Measurements from ENCODE around the gene GRK4. TPM values are rescaled to one million over a fixed set of nuclear protein-coding genes. Genes with fewer than 3 reads are reported as not detected.

GRK4 gene
- total RNA-seq, 4 donors from 2014 or later, result 5.1 to 6.5 (median 6.1) TPM

DNA sequence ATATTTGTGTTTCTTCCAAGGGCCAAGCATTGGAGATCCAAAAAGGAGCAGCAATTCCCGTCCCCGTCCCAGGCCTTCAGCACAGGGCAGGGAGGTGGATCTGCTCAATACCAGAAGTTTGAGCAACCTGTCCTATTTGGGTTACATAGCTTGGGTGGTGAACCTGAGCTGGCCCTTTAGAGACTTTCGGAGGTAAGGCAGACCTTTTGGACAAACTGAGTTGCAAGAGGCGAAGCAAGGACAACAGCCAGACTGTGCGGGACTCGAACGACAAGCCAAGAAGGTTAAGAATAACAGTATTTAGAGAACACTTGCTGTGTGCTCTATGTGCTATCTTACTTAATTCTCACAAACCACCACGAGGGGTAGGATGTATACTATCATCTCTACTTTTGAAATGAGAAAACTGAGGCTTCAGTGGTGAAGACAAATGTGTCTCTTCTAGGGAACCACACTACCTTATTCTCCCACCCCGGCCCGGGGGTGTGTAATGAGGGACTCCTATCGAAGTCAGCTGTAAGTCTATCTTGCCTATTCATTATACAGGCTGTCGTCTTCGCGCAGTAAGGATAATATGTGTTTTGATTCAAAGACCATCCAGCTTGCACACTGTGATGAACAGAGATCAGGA lies 1.4 kb upstream of the GRK4 start:
- no peak for ATAC-seq (ENCODE audit: low FRiP score)
- no peak for DNase-seq (ENCODE audit: low spot score)

DNA sequence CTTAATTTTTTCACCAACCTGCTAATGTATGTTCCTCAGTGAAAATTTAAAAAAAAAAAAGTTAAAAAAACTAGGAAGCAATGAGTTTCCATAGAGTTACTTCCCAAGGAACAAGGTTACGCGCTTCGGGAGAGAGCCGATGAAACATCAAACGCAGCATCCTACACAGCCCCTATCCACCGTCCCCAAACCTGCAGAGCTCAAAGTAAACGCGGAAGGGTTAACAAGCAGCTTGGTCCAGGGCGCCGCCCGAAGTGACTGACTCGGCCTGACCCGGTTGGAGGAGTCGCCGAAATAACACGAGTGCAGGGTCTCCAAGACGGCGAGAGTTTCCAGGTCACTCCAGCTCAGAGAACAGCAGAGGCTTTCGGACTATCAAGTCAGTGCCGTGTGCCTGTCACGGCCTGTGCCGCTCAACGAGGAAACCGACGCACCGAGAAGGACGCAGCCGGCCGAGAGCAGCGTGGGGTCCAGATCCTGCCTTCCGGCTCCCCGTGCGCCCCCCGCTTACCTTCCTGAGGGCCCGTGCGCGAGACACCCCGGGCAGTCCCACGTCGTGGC lies 677 bp upstream of the GRK4 start:
- DNase-seq (ENCODE audit: low spot score) (no peak), ATAC-seq (ENCODE audit: low FRiP score) (peak; percentile 43)
- TF ChIP-seq, protein P1, sequence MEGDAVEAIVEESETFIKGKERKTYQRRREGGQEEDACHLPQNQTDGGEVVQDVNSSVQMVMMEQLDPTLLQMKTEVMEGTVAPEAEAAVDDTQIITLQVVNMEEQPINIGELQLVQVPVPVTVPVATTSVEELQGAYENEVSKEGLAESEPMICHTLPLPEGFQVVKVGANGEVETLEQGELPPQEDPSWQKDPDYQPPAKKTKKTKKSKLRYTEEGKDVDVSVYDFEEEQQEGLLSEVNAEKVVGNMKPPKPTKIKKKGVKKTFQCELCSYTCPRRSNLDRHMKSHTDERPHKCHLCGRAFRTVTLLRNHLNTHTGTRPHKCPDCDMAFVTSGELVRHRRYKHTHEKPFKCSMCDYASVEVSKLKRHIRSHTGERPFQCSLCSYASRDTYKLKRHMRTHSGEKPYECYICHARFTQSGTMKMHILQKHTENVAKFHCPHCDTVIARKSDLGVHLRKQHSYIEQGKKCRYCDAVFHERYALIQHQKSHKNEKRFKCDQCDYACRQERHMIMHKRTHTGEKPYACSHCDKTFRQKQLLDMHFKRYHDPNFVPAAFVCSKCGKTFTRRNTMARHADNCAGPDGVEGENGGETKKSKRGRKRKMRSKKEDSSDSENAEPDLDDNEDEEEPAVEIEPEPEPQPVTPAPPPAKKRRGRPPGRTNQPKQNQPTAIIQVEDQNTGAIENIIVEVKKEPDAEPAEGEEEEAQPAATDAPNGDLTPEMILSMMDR (IDR thresholded peaks at IDR 0.05), result no peak

More for the DNA sequence above, 1.4 kb upstream of the GRK4 start:
- TF ChIP-seq, protein P1 (IDR thresholded peaks at IDR 0.05), result no peak

DNA sequence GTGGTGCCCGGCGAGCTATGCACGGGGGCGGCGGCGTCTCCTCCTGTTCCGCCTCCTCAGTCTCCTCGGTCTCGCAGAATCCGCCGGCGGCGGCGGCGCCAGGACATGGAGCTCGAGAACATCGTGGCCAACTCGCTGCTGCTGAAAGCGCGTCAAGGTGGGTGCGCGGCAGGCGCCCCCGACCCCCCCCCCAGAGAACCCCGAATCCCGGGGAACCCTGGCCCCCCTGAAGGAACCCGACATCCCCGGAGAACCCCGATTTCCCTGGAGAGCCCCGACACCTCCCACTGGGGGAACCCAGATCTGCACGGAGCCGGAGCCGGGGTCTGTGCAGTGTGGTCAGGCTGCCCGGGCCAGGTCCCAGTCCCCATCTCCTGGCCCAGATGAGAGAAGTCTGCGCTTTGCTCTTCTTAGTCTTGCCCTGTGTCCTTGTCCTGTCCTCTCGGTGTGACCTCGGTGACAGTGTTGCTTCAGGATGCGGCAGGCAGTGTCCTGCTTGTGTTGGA lies 648 bp downstream of the GRK4 start:
- TF ChIP-seq, protein P1 (IDR thresholded peaks at IDR 0.05), result no peak
- ATAC-seq (ENCODE audit: low FRiP score) (peak; percentile 60), DNase-seq (ENCODE audit: low spot score) (no peak)

DNA sequence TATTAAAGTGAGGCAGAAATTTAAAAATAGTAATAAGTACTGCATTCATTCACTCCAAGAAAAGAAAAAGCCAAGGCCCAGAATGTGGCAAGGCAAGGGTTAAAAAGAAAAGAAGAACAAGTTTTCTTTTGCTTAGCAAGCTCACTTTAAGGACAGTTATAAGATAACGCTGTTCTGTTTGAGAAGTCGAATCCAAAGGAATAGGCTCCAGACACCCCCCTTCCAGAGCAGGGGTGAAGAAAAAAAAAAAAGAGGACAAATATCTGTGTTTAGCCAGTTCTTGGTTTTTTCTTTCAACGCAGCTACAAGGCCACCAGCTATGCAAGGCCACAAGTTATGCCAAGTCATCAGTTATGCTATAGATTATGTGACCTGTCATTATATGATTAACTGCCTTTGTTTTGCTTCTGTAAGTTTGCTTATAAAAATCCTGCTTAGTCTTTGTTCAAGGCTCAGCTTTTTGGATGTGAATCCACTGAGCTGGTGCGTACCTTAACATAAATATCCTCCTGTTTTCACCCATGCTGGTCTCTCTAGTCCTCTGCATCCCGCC lies 1.4 kb downstream of the GRK4 start:
- TF ChIP-seq, protein P1 (IDR thresholded peaks at IDR 0.05), result no peak
- ATAC-seq (ENCODE audit: low FRiP score) (no peak), DNase-seq (ENCODE audit: low spot score) (no peak)

DNA sequence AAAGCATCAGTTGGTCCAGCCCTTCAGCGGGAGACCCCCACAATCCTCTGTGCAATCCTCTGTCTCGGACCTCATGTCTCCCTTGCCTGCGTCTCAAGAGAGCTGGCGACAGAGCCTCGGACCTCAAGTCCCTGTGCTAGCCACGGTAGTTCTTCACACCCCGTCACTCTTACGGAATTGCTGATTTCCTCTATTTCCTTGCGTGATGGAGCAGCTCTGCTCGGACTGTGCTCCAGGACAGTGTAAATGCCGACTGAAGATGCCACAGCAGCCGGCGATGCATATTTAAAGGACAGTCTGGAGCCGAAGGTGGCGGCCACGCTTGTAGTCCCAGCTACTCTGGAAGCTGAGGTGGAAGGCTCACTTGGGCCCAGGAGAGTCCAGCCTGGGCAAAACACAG lies 1.9 kb downstream of the GRK4 start:
- DNase-seq (ENCODE audit: low spot score) (no peak), ATAC-seq (ENCODE audit: low FRiP score) (no peak)
- TF ChIP-seq, protein P1 (IDR thresholded peaks at IDR 0.05), result no peak

DNA sequence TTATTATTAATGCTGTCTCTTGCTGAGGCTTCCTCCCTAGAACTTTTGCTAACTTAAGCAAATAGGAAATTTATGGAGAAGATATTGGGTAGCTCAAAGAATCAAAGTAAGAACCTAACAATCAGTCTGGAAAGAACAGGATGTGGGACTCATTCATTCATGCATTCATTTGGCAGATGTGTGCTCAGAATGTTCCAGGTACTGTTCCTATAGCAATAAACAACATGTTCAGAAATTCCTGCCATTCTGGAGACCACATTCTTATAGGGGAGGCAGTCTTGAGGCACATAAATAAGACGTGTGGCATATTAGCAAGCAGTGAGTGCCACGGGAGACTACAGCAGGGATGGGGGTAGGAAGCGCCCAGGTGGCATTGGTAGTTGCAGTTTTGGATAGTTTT lies 5.0 kb downstream of the GRK4 start:
- TF ChIP-seq, protein P1 (IDR thresholded peaks at IDR 0.05), result no peak
- ATAC-seq (ENCODE audit: low FRiP score), result no peak
- no peak for DNase-seq (ENCODE audit: low spot score)

DNA sequence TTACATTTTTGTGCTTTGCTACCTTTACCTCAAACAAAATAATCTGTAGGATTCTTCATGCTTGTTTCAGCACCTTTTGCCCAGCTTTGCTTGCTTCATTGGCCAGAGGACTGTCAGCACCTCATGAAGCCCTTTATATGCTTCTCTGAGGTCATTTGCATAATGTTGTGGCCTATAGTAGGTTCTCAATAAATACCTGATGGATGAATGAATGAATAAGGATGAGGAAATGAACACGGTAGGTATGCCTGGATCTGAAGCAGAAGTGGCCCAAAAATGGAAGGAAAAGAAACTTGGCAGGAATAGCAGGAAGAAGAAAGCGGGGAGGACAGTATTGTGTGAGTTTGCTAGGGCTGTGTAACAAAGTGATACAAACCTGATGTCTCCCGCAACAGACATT lies 7.9 kb downstream of the GRK4 start:
- TF ChIP-seq, protein P1 (IDR thresholded peaks at IDR 0.05), result no peak
- ATAC-seq (ENCODE audit: low FRiP score) (no peak), DNase-seq (ENCODE audit: low spot score) (no peak)

Measured in omental fat pad (tissue), 4 donors.